Measurements from ENCODE around the gene GALNS. TPM values are rescaled to one million over a fixed set of nuclear protein-coding genes. Genes with fewer than 3 reads are reported as not detected.

GALNS gene
- total and polyA plus RNA-seq, 2 of the 13 experiments (the other 11 are each of a cell fraction or from before 2014, with no cell fraction given) = 9.2 to 9.8 TPM

DNA sequence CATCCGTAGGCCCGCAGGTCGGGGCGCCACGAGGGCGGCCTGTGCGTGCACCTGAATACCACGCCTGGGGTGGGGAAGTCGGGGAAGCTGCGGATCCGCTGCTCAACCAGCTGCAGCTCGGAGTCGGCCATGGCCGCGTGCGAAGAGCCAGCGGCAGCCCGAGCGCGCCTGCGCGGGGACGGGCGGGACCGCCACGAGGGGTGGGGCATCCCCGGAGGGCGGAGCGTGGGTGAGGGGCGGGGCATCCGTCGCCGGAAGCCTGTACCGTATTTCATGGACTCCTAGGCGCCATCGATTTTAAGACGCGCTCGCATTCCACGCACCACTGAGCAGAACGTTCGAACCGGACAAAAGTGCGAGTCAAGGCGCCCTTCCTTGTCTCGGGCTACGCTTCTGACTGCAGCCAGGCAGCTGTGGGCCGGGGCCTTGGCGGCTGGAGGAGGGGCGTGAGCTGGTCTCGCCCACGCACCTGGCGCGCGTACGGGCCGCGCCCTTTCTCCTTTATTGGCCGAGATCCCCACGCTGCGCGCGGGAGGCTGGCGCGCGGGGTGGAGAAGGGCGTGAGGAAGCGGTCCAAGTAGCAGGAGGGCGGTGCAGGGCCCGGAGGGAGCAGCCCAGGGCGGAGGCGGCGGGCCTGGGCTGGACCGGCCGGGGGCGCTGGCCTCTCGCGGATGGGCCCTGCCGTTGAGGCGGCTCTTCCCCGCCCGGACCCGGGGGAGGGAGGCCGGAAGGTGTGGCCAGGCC, 44.8 kb downstream of the GALNS start, which contains the start of gene APRT (continued):
- TF ChIP-seq, protein P1, sequence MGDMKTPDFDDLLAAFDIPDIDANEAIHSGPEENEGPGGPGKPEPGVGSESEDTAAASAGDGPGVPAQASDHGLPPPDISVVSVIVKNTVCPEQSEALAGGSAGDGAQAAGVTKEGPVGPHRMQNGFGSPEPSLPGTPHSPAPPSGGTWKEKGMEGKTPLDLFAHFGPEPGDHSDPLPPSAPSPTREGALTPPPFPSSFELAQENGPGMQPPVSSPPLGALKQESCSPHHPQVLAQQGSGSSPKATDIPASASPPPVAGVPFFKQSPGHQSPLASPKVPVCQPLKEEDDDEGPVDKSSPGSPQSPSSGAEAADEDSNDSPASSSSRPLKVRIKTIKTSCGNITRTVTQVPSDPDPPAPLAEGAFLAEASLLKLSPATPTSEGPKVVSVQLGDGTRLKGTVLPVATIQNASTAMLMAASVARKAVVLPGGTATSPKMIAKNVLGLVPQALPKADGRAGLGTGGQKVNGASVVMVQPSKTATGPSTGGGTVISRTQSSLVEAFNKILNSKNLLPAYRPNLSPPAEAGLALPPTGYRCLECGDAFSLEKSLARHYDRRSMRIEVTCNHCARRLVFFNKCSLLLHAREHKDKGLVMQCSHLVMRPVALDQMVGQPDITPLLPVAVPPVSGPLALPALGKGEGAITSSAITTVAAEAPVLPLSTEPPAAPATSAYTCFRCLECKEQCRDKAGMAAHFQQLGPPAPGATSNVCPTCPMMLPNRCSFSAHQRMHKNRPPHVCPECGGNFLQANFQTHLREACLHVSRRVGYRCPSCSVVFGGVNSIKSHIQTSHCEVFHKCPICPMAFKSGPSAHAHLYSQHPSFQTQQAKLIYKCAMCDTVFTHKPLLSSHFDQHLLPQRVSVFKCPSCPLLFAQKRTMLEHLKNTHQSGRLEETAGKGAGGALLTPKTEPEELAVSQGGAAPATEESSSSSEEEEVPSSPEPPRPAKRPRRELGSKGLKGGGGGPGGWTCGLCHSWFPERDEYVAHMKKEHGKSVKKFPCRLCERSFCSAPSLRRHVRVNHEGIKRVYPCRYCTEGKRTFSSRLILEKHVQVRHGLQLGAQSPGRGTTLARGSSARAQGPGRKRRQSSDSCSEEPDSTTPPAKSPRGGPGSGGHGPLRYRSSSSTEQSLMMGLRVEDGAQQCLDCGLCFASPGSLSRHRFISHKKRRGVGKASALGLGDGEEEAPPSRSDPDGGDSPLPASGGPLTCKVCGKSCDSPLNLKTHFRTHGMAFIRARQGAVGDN (CRISPR knock-in tag; IDR thresholded peaks at IDR 0.05) = peak; percentile 91
- no peak for TF ChIP-seq ZNF790 (CRISPR knock-in tag; IDR thresholded peaks at IDR 0.05; ENCODE audit: borderline replicate concordance)
- TF ChIP-seq, protein P2, sequence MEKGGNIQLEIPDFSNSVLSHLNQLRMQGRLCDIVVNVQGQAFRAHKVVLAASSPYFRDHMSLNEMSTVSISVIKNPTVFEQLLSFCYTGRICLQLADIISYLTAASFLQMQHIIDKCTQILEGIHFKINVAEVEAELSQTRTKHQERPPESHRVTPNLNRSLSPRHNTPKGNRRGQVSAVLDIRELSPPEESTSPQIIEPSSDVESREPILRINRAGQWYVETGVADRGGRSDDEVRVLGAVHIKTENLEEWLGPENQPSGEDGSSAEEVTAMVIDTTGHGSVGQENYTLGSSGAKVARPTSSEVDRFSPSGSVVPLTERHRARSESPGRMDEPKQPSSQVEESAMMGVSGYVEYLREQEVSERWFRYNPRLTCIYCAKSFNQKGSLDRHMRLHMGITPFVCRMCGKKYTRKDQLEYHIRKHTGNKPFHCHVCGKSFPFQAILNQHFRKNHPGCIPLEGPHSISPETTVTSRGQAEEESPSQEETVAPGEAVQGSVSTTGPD (CRISPR knock-in tag; IDR thresholded peaks at IDR 0.05) = no peak
- TF ChIP-seq ZNF432 (CRISPR knock-in tag; IDR thresholded peaks at IDR 0.05; ENCODE audit: borderline replicate concordance) = no peak
- TF ChIP-seq ZNF703 (CRISPR knock-in tag; IDR thresholded peaks at IDR 0.05; ENCODE audit: borderline replicate concordance) = no peak
- TF ChIP-seq ZNF546 (CRISPR knock-in tag; conservative IDR thresholded peaks at IDR 0.05) = peak; percentile 95
- TF ChIP-seq ZKSCAN8 (CRISPR knock-in tag; IDR thresholded peaks at IDR 0.05; ENCODE audit: borderline replicate concordance) = peak; percentile 43; the same call in 1 of the 2 replicates
- TF ChIP-seq HES4 (CRISPR knock-in tag; IDR thresholded peaks at IDR 0.05; ENCODE audit: borderline replicate concordance) = peak; percentile 53
- no peak; the same call in 1 of the 2 replicates for TF ChIP-seq FOXK1 (CRISPR knock-in tag; IDR thresholded peaks at IDR 0.05; ENCODE audit: borderline replicate concordance, low read depth)
- no peak; the same call in 1 of the 2 replicates for TF ChIP-seq ZNF331 (CRISPR knock-in tag; IDR thresholded peaks at IDR 0.05)
- 0 out of 2 replicates have a peak, but pooled peaks have one; percentile 43 for TF ChIP-seq TSC22D2 (CRISPR knock-in tag; IDR thresholded peaks at IDR 0.05; ENCODE audit: borderline replicate concordance)
- TF ChIP-seq, protein P3, sequence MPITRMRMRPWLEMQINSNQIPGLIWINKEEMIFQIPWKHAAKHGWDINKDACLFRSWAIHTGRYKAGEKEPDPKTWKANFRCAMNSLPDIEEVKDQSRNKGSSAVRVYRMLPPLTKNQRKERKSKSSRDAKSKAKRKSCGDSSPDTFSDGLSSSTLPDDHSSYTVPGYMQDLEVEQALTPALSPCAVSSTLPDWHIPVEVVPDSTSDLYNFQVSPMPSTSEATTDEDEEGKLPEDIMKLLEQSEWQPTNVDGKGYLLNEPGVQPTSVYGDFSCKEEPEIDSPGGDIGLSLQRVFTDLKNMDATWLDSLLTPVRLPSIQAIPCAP (CRISPR knock-in tag; IDR thresholded peaks at IDR 0.05; ENCODE audit: low read depth) = no peak; the same call in 1 of the 2 replicates
- TF ChIP-seq HOXD1 (CRISPR knock-in tag; IDR thresholded peaks at IDR 0.05) = peak; percentile 75; the same call in 1 of the 2 replicates
- no peak; the same call in 1 of the 2 replicates for TF ChIP-seq NFYC (CRISPR knock-in tag; IDR thresholded peaks at IDR 0.05)
- TF ChIP-seq MIXL1 (CRISPR knock-in tag; IDR thresholded peaks at IDR 0.05) = peak; percentile 53; the same call in 1 of the 2 replicates
- no peak for TF ChIP-seq ZNF496 (CRISPR knock-in tag; IDR thresholded peaks at IDR 0.05; ENCODE audit: insufficient replicate concordance)
- TF ChIP-seq DPF2 (CRISPR knock-in tag; IDR thresholded peaks at IDR 0.05; ENCODE audit: borderline replicate concordance, low read depth) = no peak; the same call in 1 of the 2 replicates
- no peak for TF ChIP-seq LCORL (IDR thresholded peaks at IDR 0.05)
- TF ChIP-seq LCORL (CRISPR knock-in tag; IDR thresholded peaks at IDR 0.05) = peak; percentile 65; the same call in 1 of the 2 replicates
- TF ChIP-seq ZNF30 (CRISPR knock-in tag; IDR thresholded peaks at IDR 0.05) = peak; percentile 2; the same call in 1 of the 2 replicates
- TF ChIP-seq, protein P4, sequence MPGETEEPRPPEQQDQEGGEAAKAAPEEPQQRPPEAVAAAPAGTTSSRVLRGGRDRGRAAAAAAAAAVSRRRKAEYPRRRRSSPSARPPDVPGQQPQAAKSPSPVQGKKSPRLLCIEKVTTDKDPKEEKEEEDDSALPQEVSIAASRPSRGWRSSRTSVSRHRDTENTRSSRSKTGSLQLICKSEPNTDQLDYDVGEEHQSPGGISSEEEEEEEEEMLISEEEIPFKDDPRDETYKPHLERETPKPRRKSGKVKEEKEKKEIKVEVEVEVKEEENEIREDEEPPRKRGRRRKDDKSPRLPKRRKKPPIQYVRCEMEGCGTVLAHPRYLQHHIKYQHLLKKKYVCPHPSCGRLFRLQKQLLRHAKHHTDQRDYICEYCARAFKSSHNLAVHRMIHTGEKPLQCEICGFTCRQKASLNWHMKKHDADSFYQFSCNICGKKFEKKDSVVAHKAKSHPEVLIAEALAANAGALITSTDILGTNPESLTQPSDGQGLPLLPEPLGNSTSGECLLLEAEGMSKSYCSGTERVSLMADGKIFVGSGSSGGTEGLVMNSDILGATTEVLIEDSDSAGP (CRISPR knock-in tag; IDR thresholded peaks at IDR 0.05; ENCODE audit: borderline replicate concordance) = peak; percentile 95
